Measurements from ENCODE around the gene POU2AF2. TPM values are rescaled to one million over a fixed set of nuclear protein-coding genes. Genes with fewer than 3 reads are reported as not detected.
"Not testable (repeated sequence)": the region's sequence is repeated elsewhere in the genome, so short reads cannot be mapped to it uniquely, and the experiment has no call there.

POU2AF2 gene
- polyA plus RNA-seq, 3 donors, result not detected

- Mint-ChIP-seq H3K36me3 (no peaks in the 10 kb centered on the region), H3K4me3 (no peak overlapping the region), H3K27ac (no peak overlapping the region), H3K4me1 (peaks cover 9% of the 10 kb centered on the region), H3K27me3 (ENCODE audit: low read depth in 3 of 3) (peaks cover 12 to 36% (median 21%) of the 10 kb centered on the region in 3 donors), H3K9me3 (peaks cover 0 to 10% (median 3%) of the 10 kb centered on the region in 7 donors)
- no peak for DNase-seq
- H3K9me3 ChIP-seq (replicated peaks in 1 of 2; ENCODE audit: control insufficient read depth in 1 of 2, insufficient read depth in 1 of 2, low read length in 2 of 2), result no peaks in the 10 kb centered on the region
- H2AFZ ChIP-seq (ENCODE audit: insufficient read depth, low read depth, low read length, poor library complexity, severe bottlenecking), result no peak overlapping the region
- H3K27me3 ChIP-seq (ENCODE audit: control insufficient read depth in 2 of 2, insufficient read depth in 2 of 2, low read length in 2 of 2), result peaks cover 7 to 16% of the 10 kb centered on the region in 2 donors
- no peak overlapping the region for H3K4me3 ChIP-seq (replicated peaks in 1 of 3; ENCODE audit: low read depth in 2 of 3, low read length in 3 of 3)
- intact Hi-C loops (cut with micrococcal nuclease), result no loop called here
- no peaks in the 10 kb centered on the region for H3K79me2 ChIP-seq (ENCODE audit: insufficient read depth, low read length)
- no peaks in the 10 kb centered on the region for H3K36me3 ChIP-seq (replicated peaks in 1 of 2; ENCODE audit: control insufficient read depth in 1 of 2, insufficient read depth in 2 of 2, low read length in 2 of 2)
- TF ChIP-seq CTCF (IDR thresholded peaks at IDR 0.05), result no peak
- no peaks in the 10 kb centered on the region for H4K20me1 ChIP-seq (ENCODE audit: insufficient read depth, low read length)
- no peak overlapping the region for H3K9ac ChIP-seq (ENCODE audit: insufficient read depth, low read length, poor library complexity, severe bottlenecking)
- no peak overlapping the region for H3K4me2 ChIP-seq (replicated peaks; ENCODE audit: extremely low read depth, low read length, poor library complexity, severe bottlenecking)
- H3K27ac ChIP-seq (ENCODE audit: low read depth in 1 of 2, low read length in 2 of 2), result no peak overlapping the region
- peaks cover 6 to 8% of the 10 kb centered on the region in 2 donors for H3K4me1 ChIP-seq (ENCODE audit: control insufficient read depth in 1 of 2, insufficient read depth in 2 of 2, low read length in 2 of 2)
Measured at GRCh38 chr11:111220721-111221120, 24.8 kb upstream of the POU2AF2 start.

GRCh38 chr11:111221208-111221607 lies 24.3 kb upstream of the POU2AF2 start:
- no peaks in the 10 kb centered on the region for H3K9me3 ChIP-seq (replicated peaks in 1 of 2; ENCODE audit: control insufficient read depth in 1 of 2, insufficient read depth in 1 of 2, low read length in 2 of 2)
- WGBS (ENCODE audit: insufficient coverage), result no CpG with 5 or more reads among the region's 4 CpGs
- H3K4me3 ChIP-seq (replicated peaks in 1 of 3; ENCODE audit: low read depth in 2 of 3, low read length in 3 of 3), result no peak overlapping the region
- peaks cover 0 to 9% (median 3%) of the 10 kb centered on the region in 7 donors for H3K9me3 Mint-ChIP-seq
- H3K9ac ChIP-seq (ENCODE audit: insufficient read depth, low read length, poor library complexity, severe bottlenecking), result no peak overlapping the region
- H3K36me3 Mint-ChIP-seq, result no peaks in the 10 kb centered on the region
- H3K27me3 Mint-ChIP-seq (ENCODE audit: low read depth in 3 of 3), result peaks cover 12 to 36% (median 21%) of the 10 kb centered on the region in 3 donors
- DNase-seq, result no peak
- no peak overlapping the region for H3K27ac Mint-ChIP-seq
- H3K27me3 ChIP-seq (ENCODE audit: control insufficient read depth in 2 of 2, insufficient read depth in 2 of 2, low read length in 2 of 2), result peaks cover 7 to 16% of the 10 kb centered on the region in 2 donors
- no peaks in the 10 kb centered on the region for H3K79me2 ChIP-seq (ENCODE audit: insufficient read depth, low read length)
- H4K20me1 ChIP-seq (ENCODE audit: insufficient read depth, low read length), result no peaks in the 10 kb centered on the region
- no peak overlapping the region for H2AFZ ChIP-seq (ENCODE audit: insufficient read depth, low read depth, low read length, poor library complexity, severe bottlenecking)
- intact Hi-C loops (cut with micrococcal nuclease), result no loop called here
- H3K27ac ChIP-seq (ENCODE audit: low read depth in 1 of 2, low read length in 2 of 2), result no peak overlapping the region
- peaks cover 9% of the 10 kb centered on the region for H3K4me1 Mint-ChIP-seq
- TF ChIP-seq CTCF (IDR thresholded peaks at IDR 0.05), result no peak
- no peak overlapping the region for H3K4me3 Mint-ChIP-seq
- H3K4me1 ChIP-seq (ENCODE audit: control insufficient read depth in 1 of 2, insufficient read depth in 2 of 2, low read length in 2 of 2), result peaks cover 6 to 8% of the 10 kb centered on the region in 2 donors
- H3K4me2 ChIP-seq (replicated peaks; ENCODE audit: extremely low read depth, low read length, poor library complexity, severe bottlenecking), result no peak overlapping the region
- H3K36me3 ChIP-seq (replicated peaks in 1 of 2; ENCODE audit: control insufficient read depth in 1 of 2, insufficient read depth in 2 of 2, low read length in 2 of 2), result no peaks in the 10 kb centered on the region

GRCh38 chr11:111221936-111222335 lies 23.6 kb upstream of the POU2AF2 start:
- H3K4me1 Mint-ChIP-seq; intact Hi-C loops (cut with micrococcal nuclease); H4K20me1 ChIP-seq (ENCODE audit: insufficient read depth, low read length); H2AFZ ChIP-seq (ENCODE audit: insufficient read depth, low read depth, low read length, poor library complexity, severe bottlenecking); H3K27ac Mint-ChIP-seq; H3K4me3 Mint-ChIP-seq; DNase-seq; H3K9ac ChIP-seq (ENCODE audit: insufficient read depth, low read length, poor library complexity, severe bottlenecking); H3K9me3 ChIP-seq (replicated peaks in 1 of 2; ENCODE audit: control insufficient read depth in 1 of 2, insufficient read depth in 1 of 2, low read length in 2 of 2); H3K36me3 Mint-ChIP-seq; H3K36me3 ChIP-seq (replicated peaks in 1 of 2; ENCODE audit: control insufficient read depth in 1 of 2, insufficient read depth in 2 of 2, low read length in 2 of 2); H3K4me1 ChIP-seq (ENCODE audit: control insufficient read depth in 1 of 2, insufficient read depth in 2 of 2, low read length in 2 of 2); H3K27ac ChIP-seq (ENCODE audit: low read depth in 1 of 2, low read length in 2 of 2); H3K79me2 ChIP-seq (ENCODE audit: insufficient read depth, low read length); H3K4me2 ChIP-seq (replicated peaks; ENCODE audit: extremely low read depth, low read length, poor library complexity, severe bottlenecking); H3K9me3 Mint-ChIP-seq; H3K4me3 ChIP-seq (replicated peaks in 1 of 3; ENCODE audit: low read depth in 2 of 3, low read length in 3 of 3): not testable (repeated sequence)
- WGBS (ENCODE audit: insufficient coverage), result 98% methylated on average over 33 of the region's 39 CpGs
- peaks cover 12 to 36% (median 20%) of the 10 kb centered on the region in 3 donors for H3K27me3 Mint-ChIP-seq (ENCODE audit: low read depth in 3 of 3)
- H3K27me3 ChIP-seq (ENCODE audit: control insufficient read depth in 2 of 2, insufficient read depth in 2 of 2, low read length in 2 of 2), result peaks cover 7 to 16% of the 10 kb centered on the region in 2 donors

Data from CD14-positive monocyte (primary cell).